WTC11 (cell line): ENCODE data around the gene VKORC1. TPM values are rescaled to one million over a fixed set of nuclear protein-coding genes. Genes with fewer than 3 reads are reported as not detected.

Experiments used
- ATAC-seq: fragments of 200-7000 bp; cut with Tn5 transposase; 2 replicates; pipeline ENCODE4 v1.10.0; 2021; ENCODE audit warnings: mild to moderate bottlenecking, moderate library complexity
- CTCF ChIA-PET: fragments of 300-600 bp; sonication (Branson Sonifier 250); formaldehyde crosslinking; loops from one replicate; lab custom pipeline; 2021; ENCODE audit warnings: antibody characterized with exemption; lab: Charles Lee
- POLR2A ChIA-PET: fragments of 350-600 bp; sonication (Branson Sonifier 250); formaldehyde crosslinking; loops from one replicate; lab custom pipeline; 2021; ENCODE audit warnings: antibody characterized with exemption; lab: Charles Lee
- DNase-seq: peaks from one replicate; pipeline ENCODE4 v3.0.0; 2021; ENCODE audit warnings: low spot score
- H3K27ac Mint-ChIP-seq: 2 replicates; pipeline ENCODE4 v1.8.0; 2021; ENCODE audit warnings: mixed read lengths
- H3K27me3 Mint-ChIP-seq: 2 replicates; pipeline ENCODE4 v1.8.0; 2021; ENCODE audit warnings: low read depth, mild to moderate bottlenecking, moderate library complexity, mixed read lengths
- H3K36me3 Mint-ChIP-seq: 2 replicates; pipeline ENCODE4 v1.8.0; 2021; ENCODE audit warnings: mixed read lengths
- H3K4me1 Mint-ChIP-seq: 2 replicates; pipeline ENCODE4 v1.8.0; 2022; ENCODE audit warnings: mixed read lengths
- H3K4me3 Mint-ChIP-seq: 2 replicates; pipeline ENCODE4 v1.8.0; 2021; ENCODE audit warnings: mild to moderate bottlenecking, moderate library complexity, mixed read lengths
- H3K9me3 Mint-ChIP-seq: 2 replicates; pipeline ENCODE4 v1.8.0; 2021; ENCODE audit warnings: mixed read lengths
- ATF3 ChIP-seq: sonication (generic); formaldehyde crosslinking; conservative IDR thresholded peaks from 2 replicates; pipeline ENCODE4 v1.8.1; 2022; ENCODE audit warnings: mild to moderate bottlenecking, missing genetic modification reagents
- ERG ChIP-seq: fragments of 250-450 bp; sonication (Bioruptor Pico); IDR thresholded peaks from 2 replicates; pipeline ENCODE4 v1.8.0; 2021; ENCODE audit warnings: mild to moderate bottlenecking
- NFYB ChIP-seq: sonication (generic); formaldehyde crosslinking; conservative IDR thresholded peaks from 2 replicates; pipeline ENCODE4 v1.8.0; 2022; ENCODE audit warnings: low read depth, missing genetic modification reagents
- NR2C2 ChIP-seq: sonication (generic); formaldehyde crosslinking; IDR thresholded peaks from 2 replicates; pipeline ENCODE4 v1.8.0; 2022; ENCODE audit warnings: mild to moderate bottlenecking, missing genetic modification reagents
- ZNF138 ChIP-seq: sonication (generic); formaldehyde crosslinking; conservative IDR thresholded peaks from 2 replicates; pipeline ENCODE4 v1.8.1; 2022; ENCODE audit warnings: mild to moderate bottlenecking, moderate library complexity, missing genetic modification reagents
- total RNA-seq: library from RNA; stranded (reverse); gene quantifications from 3 replicates; pipeline ENCODE4 v1.2.3, GENCODE V29; 2021

Gene VKORC1
- total RNA-seq, 1 experiment from 2014 or later = 85.7 TPM

GRCh38 chr16:31042866-31043265, 51.7 kb downstream of the VKORC1 start:
- ATAC-seq = no peak
- no peaks in the 10 kb centered on the region for H3K36me3 Mint-ChIP-seq
- H3K27ac Mint-ChIP-seq = no peak overlapping the region
- no peaks in the 10 kb centered on the region for H3K9me3 Mint-ChIP-seq
- CTCF ChIA-PET = interaction anchor here (0.6 to 3.0 kb wide), 34 partner anchors 9 to 434 kb away, joined by 3 to 83 read pairs (median 6); partner anchors contain the start of genes ARMC5, HSD3B7, KAT8 and PRSS8
- H3K4me1 Mint-ChIP-seq = peaks cover 5% of the 10 kb centered on the region; the same call in 1 of the 2 replicates
- DNase-seq = no peak
- POLR2A ChIA-PET = interaction anchor here (0.5 to 1.8 kb wide), 7 partner anchors 31 to 403 kb away, joined by 3 to 9 read pairs (median 5); partner anchors contain the start of genes ZNF646 and ZNF668
- H3K4me3 Mint-ChIP-seq = peak overlapping the region; percentile 57
- peaks cover 5% of the 10 kb centered on the region; the same call in 1 of the 2 replicates for H3K27me3 Mint-ChIP-seq
- TF ChIP-seq ATF3 (CRISPR knock-in tag) = no peak
- no peak for TF ChIP-seq NR2C2 (CRISPR knock-in tag)
- TF ChIP-seq NFYB (CRISPR knock-in tag) = no peak
- TF ChIP-seq ERG (CRISPR knock-in tag) = no peak
- no peak for TF ChIP-seq ZNF138 (CRISPR knock-in tag)
- TF ChIP-seq, all 79 proteins: peak for 0

Other genes with a start within 250 kb of the VKORC1 start
- gene BCL7C, start 200.7 kb downstream of the VKORC1 start, total RNA-seq = 18.3 to 20.3 TPM (median 18.7 TPM) in 3 replicates
- 1.4 to 1.9 TPM (median 1.6 TPM) in 3 replicates for gene CTF1, start 198.2 kb downstream of the VKORC1 start, total RNA-seq
- gene FBXL19, start 171.2 kb downstream of the VKORC1 start, total RNA-seq = 79.0 to 84.9 TPM (median 84.3 TPM) in 3 replicates
- gene ORAI3, start 145.7 kb downstream of the VKORC1 start, total RNA-seq = 10.8 to 13.5 TPM (median 13.2 TPM) in 3 replicates
- gene SETD1A, start 137.0 kb downstream of the VKORC1 start, total RNA-seq = 29.3 to 31.1 TPM (median 29.4 TPM) in 3 replicates
- gene HSD3B7, start 109.6 kb downstream of the VKORC1 start, total RNA-seq = 4.1 to 4.5 TPM (median 4.5 TPM) in 3 replicates
- 15.9 to 20.5 TPM (median 19.9 TPM) in 3 replicates for gene STX1B, start 84.2 kb downstream of the VKORC1 start, total RNA-seq
- 31.3 to 38.4 TPM (median 32.5 TPM) in 3 replicates for gene STX4, start 61.2 kb downstream of the VKORC1 start, total RNA-seq
- gene ZNF668, start 20.6 kb downstream of the VKORC1 start, total RNA-seq = 13.5 to 17.3 TPM (median 16.6 TPM) in 3 replicates
- 26.7 to 29.3 TPM (median 29.1 TPM) in 3 replicates for gene ZNF646, start 20.4 kb downstream of the VKORC1 start, total RNA-seq
- gene PRSS53, start 5.9 kb downstream of the VKORC1 start, total RNA-seq = 2.5 to 4.9 TPM (median 4.1 TPM) in 3 replicates
- gene BCKDK, start 13.6 kb upstream of the VKORC1 start, total RNA-seq = 58.3 to 71.3 TPM (median 69.3 TPM) in 3 replicates
- 65.7 to 70.8 TPM (median 69.8 TPM) in 3 replicates for gene KAT8, start 22.9 kb upstream of the VKORC1 start, total RNA-seq
- 78.8 to 127 TPM (median 127 TPM) in 3 replicates for gene PRSS8, start 40.9 kb upstream of the VKORC1 start, total RNA-seq
- 0.48 to 1.5 TPM (median 1.3 TPM) in 3 replicates for gene PRSS36, start 55.3 kb upstream of the VKORC1 start, total RNA-seq
- 631 to 770 TPM (median 679 TPM) in 3 replicates for gene FUS, start 85.3 kb upstream of the VKORC1 start, total RNA-seq
- gene PYCARD, start 108.0 kb upstream of the VKORC1 start, total RNA-seq = 35.2 to 45.5 TPM (median 42.4 TPM) in 3 replicates
- 1.8 to 2.5 TPM (median 2.4 TPM) in 3 replicates for gene TRIM72, start 119.3 kb upstream of the VKORC1 start, total RNA-seq
- gene PYDC1, start 122.3 kb upstream of the VKORC1 start, total RNA-seq = 1.9 to 9.5 TPM (median 6.1 TPM) in 3 replicates
- gene ITGAM, start 165.2 kb upstream of the VKORC1 start, total RNA-seq = 0.82 to 1.1 TPM (median 0.94 TPM) in 3 replicates